Globus pallidus (tissue), 1 donor: ENCODE results near the gene CLEC20A.
A peak's percentile ranks its signal among the peaks of the same experiment; 100 is the strongest.

ENCODE experiments used
- DNase-seq: peaks from one replicate; pipeline ENCODE4 v3.0.0-alpha.2; 2015; ENCODE audit warnings: low spot score

CLEC20A gene

GRCh38 chr1:178496410-178497135 is at the start of gene CLEC20A:
Gene CLEC20A, minus strand, starts transcription at chr1:178496964. Its CDS starts 25 bp downstream, at chr1:178496939.
- no peak for DNase-seq

DNA sequence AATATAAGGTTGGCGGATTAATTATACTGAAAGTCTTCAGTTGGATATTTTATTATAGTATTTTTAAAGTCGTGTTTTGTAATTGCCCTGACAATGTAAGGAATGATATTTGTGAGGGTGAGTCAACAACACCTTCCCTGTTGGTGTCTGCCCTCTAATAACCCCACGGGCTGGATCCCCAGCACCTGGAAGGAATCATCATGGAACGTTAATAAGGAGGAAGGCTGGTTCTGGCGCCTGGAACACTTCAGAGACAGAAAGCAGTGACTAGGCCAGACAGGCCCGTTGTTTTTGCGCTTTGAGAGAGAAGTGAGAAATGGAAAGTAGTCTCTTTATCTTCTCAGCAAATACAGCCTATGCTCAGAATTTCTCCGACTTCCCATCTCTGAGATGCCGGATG is 47.8 kb upstream of the CLEC20A start:
- no peak for DNase-seq

- DNase-seq = no peak
Observed at GRCh38 chr1:178543290-178543607, 46.5 kb upstream of the CLEC20A start.

DNA sequence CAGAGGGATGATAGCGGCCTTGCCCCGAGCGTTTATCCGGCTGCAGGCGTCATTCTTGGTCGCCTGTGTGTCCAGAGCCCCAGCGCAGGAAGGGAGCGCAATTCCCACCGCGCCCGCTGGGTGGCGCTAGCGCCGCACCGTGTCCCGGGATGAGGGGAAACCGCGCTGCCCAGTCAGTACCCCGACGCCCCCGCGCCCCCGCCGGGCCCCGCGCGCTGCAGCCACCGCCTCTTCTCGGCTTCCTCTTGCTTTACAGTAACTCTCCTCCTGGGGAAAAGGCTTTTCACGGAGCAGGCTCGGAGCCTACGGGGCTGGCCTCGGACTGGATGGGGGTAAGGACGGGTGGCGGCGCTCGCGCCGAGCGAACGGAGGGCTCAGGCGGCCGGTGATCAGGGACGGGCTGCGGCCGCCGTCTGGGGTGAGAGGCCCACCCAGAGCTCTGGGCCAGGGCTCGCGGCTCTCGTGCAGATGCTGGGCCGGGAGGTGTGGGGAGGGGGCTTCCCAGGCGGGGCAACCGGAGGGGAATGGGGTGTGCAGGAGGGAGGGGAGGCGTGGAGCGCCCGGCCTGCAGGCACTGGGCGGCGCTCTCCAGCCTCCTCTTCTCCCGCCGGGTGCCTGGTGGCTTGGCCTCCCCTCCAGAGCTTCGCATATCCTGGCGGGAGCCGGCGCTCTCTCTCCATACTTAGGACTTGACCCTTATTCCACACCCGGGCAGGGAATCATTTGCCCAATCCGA is 46.0 kb upstream of the CLEC20A start:
- peak; percentile 62 for DNase-seq

- DNase-seq = peak; percentile 25
Observed at GRCh38 chr1:178541829-178542553, 45.2 kb upstream of the CLEC20A start.

- no peak for DNase-seq
Observed at GRCh38 chr1:178541379-178541778, 44.6 kb upstream of the CLEC20A start.

DNA sequence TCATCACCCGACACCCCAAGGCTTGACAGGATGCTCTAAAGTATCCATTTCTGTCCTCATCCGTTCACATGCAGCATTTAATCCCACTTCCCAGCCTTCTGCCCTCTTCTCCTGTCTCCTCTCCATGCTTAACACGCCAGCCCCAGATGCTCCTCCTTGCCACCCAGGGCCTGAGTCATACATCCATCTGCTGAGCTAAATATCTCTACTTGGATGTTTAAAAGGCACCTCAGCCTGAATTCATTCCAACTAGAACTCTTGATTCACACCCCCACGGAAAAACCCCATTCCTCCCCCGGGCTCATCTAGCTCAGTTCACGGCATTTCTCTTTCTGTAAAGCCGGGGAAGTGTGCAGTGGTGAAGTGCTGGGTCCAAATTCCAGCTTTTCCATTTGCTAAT is 43.9 kb upstream of the CLEC20A start:
- DNase-seq = no peak

DNA sequence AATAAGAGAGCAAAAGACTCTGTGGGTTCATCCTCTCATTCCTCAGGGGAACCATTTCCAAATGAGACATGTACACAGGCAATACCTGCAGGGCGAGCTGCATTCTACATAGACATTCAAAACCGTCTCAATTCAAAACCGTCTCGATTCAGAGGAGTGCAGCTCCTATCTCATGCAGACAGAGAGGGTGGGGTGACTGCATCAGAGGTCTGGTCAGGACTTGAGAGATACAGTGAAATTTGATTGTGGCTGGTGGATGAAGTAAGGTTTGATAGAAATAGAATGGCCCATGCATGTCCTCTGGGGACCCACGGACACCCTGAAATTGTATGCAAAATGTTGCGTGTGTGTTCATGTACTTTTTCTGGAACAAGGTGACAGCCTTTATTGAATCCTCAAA is 43.4 kb upstream of the CLEC20A start:
- no peak for DNase-seq

DNA sequence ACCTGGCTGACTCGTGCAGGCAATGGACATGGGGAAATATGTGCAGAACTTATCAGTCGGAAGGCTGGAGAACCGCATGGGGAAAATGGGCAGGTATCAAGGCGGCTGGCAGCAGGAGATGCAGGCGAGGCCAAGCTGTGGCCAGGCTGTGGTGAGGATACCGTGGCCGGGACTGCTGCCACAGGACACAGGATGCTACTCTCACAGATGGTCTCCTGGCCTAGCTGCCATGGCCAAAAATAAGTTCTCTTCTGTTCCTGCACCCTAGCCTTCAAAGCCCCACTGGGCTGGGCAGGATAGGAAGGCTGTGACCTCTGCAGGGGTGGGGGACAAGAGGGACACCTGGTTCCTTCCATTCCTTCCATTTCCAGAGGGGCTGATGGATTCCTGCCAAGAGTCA is 42.5 kb upstream of the CLEC20A start:
- DNase-seq = no peak

GRCh38 chr1:178538192-178538916 is 41.6 kb upstream of the CLEC20A start:
- DNase-seq = no peak

GRCh38 chr1:178537382-178538090 is 40.8 kb upstream of the CLEC20A start:
- no peak for DNase-seq

- no peak for DNase-seq
Observed at GRCh38 chr1:178536844-178537371, 40.1 kb upstream of the CLEC20A start.

DNA sequence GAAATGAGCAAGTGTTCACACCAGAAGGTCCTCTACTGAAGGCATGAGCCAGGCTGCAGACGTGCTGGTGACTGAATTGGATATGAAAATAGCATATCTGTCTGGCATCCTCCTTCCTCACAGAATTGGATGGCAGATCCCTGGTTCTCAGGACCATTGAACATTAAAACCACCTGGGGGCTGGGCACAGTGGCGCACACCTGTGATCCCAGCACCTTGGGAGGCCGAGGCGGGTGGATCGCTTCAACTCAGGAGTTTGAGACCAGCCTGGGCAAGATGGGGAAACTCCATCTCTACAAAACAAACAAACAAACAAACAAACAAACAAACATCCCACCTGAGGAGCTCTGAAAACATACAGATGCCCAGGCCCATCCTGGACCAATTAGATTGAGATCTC is 39.6 kb upstream of the CLEC20A start:
- no peak for DNase-seq

DNA sequence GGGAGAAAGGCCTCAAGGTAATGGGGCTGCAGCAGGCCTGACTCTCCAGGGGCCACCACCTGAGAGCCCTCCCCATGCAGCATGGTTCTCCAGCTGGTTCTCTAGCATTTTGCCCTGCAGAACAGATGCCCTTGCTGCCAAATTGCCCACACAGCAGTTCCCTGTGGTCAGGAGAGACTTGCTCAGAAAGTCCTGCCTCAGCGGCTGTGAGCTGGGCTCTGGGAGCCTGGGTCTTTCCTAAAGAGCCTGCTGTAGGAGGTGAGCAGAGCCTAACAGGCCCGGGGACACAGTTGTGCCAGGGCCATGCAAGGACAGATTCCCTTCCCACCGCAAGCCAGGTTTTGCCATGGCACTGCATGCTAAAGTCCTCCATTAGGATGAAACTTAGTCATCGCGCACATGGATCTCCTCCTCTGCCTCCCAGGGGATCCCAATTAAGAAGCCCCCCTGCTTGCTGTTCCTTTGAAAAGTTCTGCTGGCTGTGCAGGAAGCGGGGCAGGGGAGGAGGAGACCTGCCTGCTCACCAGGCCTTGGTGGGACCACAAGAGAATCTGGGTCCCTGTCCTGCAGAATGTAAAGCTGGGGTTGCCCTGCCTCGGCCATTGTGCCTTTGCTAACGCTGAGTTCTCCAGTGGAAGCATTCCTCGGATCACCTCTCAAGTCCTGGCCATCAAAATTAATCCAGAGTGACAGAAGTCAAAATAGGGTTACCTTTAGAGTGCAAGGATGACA is 37.5 kb upstream of the CLEC20A start:
- no peak for DNase-seq

- no peak for DNase-seq
Observed at GRCh38 chr1:178533121-178533946, 36.6 kb upstream of the CLEC20A start.

GRCh38 chr1:178532392-178532791 is 35.6 kb upstream of the CLEC20A start:
- DNase-seq = peak; percentile 77

DNA sequence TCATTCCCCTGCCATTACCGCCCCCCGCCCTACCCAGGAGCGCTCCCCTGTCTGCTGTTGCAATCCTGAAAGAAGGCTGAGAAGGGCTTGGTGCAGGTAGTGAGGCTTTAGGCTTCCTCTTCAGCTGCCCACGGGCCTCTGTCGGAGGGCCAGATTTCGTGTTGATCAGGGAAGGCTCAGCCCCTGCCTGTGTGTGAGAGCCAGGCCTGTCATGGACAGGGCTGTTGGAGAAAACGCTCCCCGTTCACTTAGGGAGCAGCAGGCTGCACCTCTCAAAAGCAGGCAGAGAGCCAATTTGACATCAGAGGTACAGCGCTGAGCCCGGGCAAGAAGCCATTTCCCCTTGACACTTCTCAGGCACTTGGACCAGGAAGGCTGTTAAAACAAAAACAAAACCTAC is 35.1 kb upstream of the CLEC20A start:
- DNase-seq = no peak

DNA sequence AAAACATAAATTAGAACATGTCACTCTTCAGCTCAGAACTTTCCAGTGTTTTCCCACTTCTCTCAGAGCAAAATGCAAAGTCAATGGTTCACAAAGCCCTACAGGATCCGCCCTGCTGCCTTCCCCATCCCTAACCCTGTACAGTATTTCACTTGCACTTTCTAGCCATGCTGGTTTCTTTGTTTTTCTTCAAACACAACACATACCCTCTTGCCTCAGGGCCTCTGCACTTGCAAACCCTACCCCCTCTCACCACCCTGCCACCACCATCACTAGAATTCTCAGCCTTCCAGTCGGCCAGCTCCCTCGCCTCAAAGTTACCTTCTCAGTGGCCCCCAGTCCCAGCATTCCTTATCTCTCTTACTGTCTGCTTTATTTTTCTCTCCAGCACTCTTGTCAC is 33.7 kb upstream of the CLEC20A start:
- no peak for DNase-seq

DNA sequence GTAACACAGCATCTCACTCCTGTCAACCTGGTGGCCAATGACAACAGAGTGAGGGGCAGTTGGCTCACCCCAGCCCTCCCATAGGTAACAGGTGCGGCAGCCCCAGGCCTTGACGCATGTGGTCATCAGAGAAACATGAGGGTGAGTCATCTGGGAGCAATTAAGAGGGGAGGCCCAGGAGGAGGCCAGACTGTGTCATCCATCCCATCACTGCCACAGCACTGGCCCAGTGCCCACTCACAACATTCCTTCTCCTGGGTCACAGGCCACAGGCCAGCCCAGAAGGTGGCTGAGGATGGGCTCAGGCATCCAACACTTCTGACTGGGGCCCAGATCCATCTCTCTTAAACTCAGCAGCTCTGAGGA is 33.3 kb upstream of the CLEC20A start:
- no peak for DNase-seq
